Umbilical cord (tissue), 2 donors: ENCODE measurements around the gene NPC2. TPM values are rescaled to one million over a fixed set of nuclear protein-coding genes. Genes with fewer than 3 reads are reported as not detected.
A peak's percentile ranks its signal among the peaks of the same experiment; 100 is the strongest.

Experiments used
- DNase-seq: peaks from one replicate; pipeline ENCODE4 v3.0.0-alpha.2; 2015; ENCODE audit warnings: low spot score
- total RNA-seq: library from RNA; depleted of rRNA; stranded (reverse); fragments of >200 nt; gene quantifications from one replicate; pipeline ENCODE4 v1.2.3, GENCODE V29; 2014; ENCODE audit warnings: low replicate concordance; ENCODE audit not compliant: insufficient read depth

NPC2 gene
- total RNA-seq, 1 donor from 2014 or later, result 95.8 TPM

DNA sequence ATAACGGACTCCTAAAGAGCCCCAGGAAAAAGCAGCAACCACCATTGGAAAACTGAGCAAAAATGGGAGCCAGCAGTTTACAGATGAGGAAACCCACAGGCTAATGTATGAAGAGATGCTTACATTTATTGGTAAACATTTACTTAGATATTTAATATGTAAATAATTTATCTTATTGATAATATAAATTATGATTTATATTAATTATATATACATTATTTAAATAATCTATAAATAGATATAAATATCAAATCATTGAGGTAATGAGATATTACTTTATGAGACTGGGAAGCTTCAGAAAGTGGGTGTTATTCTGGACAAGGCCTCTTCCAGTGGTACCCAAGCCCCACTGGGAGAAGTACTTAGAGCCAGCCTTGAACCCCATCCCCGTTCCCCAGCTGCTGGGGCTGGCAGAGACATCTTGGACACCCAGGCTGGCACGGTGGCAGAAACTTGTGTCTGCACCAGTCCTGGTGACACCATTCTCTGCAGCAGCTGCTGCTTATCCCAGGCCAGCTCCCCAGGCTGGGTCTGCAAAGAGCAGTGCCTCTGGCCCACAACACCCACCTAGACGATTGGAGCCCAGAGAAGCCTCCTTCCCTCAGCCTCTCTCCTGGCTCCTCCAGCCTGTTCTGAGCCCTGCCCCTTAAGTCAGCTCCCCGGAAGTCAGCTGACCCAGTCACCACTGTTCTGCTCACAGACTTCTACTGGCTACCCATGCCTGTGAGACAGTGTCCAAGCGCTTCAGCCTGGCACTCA, 26.4 kb upstream of the NPC2 start:
- no peak for DNase-seq

DNA sequence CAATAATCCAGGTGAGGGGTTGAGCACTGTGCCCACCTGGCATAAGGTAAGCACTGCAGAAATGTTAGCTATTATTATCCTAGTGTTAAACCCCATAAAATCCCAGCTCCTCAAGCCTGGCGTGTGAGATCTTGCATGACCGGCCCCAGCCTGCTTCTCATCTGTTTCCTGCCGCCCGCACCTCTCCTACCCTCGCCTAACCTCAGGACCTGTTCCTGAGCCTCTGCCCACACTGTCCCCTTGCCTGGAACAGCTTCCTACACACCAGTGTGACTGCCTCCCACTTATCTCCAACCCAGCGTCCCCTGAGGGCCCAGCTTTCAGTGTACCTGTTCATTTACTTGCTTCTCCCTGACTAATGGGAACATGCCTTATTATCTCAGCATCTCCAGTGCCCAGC, 25.1 kb upstream of the NPC2 start:
- DNase-seq, result no peak

DNA sequence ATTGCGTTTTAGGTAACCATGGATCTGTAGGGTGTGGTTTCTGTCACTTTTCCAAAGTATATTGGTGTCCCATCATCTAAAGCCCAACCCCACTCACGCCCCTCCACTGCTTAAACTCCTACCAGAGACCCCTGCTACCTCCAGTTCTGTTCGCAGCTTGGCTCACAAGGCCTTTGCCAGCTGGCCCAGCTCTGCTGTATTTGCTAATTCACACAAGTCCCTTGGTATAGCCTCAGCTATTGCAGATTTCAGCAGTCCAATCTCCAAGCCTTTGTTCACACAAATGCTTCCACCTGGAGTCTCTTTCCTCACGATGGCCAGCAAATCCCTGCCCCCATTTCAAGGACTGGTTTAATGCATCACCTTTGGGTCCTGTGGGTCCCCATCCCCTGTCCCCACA, 24.6 kb upstream of the NPC2 start:
- DNase-seq, result no peak

DNA sequence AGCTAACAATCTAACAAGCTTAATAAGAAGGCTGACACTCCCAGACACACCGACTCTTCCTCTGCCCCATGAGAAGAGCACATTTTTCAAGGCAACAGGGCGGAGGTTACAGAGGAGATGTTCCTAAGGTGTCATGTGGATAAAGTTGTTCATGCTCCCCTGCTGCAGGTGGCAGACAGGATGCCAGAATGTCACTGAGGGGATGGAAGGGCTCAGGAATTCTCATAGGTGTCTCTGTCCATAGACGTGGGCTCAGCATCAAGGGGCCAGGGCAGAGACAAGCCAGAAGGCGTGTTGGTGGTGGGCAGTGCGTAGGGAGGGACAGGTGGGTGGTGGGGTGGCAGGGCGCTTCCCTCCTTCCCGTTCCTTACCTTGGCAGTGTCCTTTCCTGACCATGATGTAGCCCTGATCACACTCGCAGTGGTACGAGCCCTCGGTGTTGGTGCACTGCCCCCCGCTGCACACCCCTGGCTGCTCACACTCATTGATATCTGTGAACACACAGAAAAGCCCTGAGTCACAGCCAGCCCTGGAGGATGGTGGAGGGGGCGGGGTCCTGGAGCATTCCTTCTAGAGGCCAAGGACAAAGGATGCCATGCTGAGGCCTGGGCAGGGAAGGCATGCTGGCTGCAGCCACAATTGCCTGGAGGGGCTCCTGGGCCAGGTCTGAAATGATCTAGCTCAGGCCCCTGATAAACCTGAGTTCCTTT, 23.5 kb upstream of the NPC2 start:
- DNase-seq, result no peak

DNA sequence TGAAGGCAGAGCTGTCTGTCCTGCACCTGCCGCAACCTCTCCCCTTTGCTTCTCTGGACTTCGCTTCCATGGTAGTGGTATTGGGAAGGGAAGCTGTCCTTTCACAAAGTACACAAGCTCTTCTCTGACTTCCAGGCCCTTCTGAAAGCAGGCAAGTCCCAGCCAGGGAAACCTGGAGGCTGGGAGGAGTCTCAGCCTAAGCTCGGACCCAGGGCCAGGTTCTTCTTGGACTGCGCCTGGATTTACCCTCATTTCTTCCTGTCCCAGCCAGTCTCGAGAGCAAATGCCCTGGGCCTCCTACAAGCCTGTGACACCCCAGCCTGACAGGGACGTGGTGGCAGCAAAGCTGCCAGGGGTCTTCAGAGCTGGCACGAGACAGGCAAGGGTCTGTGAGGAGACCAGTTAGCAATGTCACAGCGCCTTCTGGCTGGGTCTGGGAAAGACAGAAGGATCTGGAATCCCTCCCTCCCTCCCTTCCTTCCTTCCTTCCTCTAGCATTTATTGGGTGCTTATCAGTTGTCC, 22.8 kb upstream of the NPC2 start:
- DNase-seq, result no peak

DNA sequence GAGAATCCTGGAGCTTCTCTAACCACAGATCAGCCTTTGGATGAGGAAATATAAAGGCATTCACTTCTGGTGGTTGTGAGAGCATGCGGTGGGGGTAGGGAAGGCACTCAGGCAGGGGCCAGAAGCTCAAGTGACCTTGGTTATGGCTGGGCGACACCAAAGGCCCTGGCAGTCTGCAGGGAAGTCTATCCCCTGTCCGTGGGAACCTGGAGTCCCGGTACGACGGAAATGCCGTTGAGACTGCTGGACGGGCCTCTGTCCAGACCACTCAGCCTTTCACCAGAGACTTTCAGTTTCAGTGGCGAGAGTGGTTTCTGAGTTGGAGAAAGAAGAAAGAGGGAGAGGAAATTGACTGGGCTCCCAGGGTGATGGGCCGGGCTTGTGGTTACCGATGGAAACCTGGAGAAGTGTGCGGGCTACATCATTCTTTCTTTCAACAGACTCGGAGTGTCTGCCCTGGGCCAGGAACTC, 21.4 kb upstream of the NPC2 start:
- DNase-seq, result peak; percentile 25

DNA sequence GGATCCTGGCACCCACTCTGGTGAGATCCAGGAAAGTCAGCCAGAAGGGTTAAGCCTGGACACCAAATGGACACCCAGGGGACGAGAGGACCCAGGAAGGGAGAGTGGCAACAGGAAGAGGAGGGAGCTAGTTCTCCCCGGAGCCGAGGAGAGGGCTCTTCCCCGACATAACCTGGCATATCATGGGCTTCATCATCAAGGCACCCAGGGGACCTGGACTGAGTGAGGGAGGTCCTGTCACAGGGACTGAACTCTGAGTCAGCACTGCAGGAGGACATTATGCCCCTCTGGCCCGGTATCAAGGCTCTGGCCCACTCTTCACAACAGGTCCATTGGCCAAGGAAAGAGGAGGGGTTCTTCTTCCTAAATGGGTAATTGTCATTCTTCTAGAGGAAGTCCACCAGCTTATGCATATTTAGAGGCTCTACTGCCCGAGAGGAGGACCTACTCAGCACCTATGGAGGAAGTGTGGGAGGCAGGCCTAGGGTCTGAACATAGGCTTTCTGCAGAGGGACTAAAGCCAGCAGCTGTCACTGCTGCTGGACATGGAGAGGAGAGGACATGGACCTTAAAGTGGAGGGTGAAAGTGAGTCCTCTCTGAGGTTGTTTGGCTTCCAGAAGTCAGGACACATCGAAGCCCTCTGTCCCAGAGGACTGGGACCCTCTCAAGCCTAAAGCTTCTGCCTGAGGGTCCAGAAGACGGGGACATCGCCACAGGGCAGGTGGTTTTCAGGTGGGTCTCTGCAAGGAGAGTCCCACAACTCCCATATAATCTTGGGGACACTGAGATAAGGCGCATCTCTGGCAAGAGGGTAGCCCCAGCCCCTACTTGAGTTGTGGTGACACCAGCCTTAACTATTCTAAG, 19.1 kb upstream of the NPC2 start:
- DNase-seq, result no peak

DNA sequence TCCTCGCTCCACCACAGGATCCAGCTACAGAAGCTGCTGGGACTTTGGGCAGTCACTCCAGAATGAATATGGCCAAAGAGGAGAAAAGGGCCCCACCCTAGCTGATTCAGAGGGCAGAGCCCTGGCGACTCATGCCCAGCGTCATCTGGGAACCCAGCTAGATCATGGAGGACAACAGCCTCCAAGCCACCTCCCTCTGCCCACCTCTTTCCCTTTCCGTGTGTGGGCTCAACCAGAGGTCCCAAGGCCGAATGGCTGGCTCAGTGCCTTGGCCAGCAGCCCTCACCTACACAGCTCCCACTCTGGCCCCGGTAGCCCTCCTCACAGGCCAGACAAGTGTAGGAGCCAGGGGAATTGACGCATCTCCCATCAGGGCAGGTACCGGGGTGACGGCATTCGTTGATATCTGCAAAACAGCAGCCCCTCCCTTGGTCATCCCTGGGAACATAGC, 17.9 kb upstream of the NPC2 start:
- peak; percentile 26 for DNase-seq

DNA sequence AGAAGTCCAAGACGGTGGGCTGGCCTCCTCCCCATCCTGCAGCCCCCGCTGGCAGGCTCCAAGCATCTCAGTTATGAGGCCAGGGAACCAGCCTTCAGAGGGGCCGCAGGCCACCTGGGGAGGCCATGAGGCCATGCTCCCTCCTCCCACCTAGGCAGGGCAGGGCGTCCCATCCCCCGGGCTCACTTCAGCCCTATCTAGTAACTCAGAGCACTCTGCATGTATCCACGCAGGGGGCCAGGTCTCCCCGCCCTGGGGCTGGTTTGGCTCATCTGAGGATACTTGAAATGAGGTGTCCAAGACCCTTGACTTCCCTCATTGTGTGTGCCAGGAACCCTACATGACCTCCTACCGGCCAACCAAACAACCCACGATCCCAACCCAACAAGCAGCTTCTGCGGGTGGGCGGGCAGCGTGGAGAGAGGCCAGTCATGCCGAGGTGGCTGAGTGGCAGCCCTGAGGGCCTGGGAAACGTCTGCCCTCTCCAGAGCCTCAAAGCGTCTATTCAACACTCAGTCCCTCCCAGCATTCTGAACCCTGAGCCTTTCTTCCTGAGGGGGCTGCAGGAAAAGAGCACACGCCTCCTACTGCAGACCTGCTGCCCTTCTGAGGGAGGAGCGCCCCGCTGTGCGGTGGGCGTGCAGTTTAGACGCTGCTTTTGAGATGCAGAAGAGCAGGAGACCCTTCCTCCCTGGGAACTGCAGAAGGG, 17.3 kb upstream of the NPC2 start:
- peak; percentile 27 for DNase-seq

DNA sequence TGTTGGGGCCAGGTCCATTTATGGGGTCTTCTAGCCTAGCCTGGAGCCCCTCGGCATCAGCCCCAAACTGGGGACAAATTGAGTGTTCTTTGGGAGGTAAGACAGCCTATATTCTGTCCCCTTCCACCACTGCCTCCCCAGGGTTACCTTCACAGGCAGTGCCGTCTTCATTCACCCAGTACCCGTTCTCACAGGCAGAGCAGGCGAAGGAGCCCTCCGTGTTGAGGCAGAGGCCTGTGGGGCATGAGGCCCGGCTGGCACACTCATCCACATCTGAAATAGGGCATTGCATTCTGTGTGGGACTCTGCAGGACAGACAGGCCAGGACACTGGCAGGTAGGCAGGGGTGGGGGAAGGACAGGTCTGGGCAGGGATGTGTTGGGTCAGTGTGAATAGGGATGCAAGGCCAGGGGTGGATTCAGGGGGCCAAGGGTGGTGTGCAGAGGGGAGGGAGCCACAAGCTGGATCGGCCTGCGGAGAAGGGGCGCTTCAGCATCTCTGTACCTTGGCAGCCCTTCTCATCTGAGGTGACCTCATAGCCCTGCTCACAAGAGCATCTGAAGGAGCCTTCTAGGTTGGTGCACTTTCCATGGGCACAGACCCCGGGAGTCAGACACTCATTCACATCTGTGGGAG, 16.6 kb upstream of the NPC2 start:
- no peak for DNase-seq

DNA sequence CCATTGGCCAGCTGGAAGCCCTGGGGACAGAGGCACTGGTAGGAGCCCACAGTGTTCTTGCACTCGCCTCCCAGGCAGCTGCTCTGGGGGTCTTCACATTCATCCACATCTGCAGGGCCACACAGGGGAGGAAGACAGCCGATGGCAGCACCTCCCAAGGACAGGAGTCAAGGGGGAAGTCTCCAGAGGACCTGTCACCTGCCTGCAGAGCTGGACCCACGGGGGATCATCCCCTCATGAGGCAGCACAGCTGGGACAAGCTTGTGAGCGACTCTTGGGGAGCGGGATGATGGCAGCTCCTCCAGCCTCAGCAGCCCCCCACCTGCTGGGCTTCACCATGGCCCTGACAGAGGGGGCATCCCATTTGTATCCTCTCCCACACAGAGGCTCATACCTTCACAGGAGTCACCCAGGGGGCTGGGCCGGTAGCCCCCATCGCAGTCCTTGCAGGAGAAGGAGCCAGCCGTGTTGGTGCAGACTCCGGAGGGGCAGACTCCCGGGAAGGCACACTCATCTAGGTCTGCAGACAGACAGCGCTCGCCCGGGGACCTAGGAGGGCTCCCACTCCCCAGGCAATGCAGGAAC, 15.8 kb upstream of the NPC2 start:
- no peak for DNase-seq

DNA sequence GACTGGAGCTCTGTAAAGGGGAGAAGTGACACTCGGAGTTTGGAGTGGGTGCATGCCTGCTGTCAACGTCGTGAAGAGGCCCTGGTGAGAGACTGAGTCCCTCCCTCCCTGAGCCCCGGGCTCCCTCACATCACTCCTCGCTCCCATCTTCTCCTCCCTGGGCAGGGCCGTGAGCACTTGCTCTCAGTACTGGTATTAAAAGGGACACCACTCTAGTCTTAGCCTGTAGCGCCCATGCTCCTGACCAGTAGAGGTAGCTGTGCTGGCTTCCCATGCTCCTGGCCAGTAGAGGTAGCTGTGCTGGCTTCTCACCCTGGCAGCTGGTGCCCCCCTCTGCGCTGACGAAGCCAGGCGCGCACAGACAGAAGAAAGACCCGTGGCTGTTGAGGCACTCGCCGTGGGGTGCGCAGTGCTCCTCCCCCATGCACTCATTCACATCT, 15.2 kb upstream of the NPC2 start:
- no peak for DNase-seq

DNA sequence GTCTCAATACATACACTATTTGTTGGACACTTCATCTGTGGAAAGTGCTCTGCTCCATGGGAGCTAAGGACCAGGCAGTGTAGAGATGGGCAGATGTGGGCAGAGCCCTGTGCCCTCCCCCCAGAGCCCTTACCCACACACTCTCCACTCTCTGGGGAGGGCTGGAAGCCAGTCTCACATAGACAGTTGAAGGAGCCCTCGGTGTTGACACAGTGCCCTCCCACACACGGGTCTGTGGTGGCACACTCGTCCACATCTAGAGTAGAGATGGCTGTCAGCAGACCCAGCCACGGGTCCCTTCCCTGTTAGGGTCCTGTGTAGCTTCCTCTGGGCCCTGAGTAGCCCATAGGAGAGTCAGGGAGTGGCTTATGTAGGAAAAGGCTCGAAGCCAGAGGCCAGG, 14.7 kb upstream of the NPC2 start:
- no peak for DNase-seq

DNA sequence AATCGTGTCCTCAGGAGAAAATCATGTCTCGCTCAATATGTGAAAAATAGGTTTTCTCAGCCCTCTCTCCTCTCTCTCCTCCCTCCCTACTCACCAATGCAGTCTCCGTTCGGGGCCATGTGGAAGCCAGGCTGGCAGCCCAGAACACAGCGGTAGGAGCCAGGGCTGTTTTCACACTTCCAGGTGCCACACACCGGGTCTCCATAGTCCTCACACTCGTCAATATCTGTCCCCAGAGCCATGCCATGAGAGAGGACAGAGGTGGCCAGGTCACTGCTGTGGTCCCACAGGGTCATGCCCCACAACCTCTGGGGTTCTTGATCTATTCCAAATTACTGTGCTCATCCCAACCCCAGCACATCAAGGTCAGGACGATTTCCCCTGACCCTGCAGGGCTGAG, 14.0 kb upstream of the NPC2 start:
- DNase-seq, result no peak

DNA sequence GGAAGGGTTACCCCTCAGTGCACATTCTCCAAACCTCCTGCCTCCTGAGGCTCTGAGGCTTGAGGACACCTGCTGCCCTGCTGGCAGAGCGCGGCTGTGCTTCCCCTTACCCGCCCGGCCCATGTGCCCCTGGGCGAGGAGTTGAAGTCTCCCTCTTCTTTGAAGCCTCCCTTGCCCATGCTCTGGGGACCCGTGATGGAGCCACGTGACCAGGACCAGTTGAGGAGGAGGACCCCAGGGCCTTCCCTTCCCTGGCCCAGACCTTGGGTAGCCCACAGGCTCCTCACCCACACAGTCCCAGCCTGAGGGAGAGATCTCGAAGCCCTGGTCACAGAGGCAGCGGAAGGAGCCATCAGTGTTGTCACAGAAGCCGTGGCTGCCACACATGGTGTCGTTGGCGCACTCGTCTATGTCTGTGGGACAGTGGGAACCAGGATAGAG, 13.3 kb upstream of the NPC2 start:
- DNase-seq, result no peak

DNA sequence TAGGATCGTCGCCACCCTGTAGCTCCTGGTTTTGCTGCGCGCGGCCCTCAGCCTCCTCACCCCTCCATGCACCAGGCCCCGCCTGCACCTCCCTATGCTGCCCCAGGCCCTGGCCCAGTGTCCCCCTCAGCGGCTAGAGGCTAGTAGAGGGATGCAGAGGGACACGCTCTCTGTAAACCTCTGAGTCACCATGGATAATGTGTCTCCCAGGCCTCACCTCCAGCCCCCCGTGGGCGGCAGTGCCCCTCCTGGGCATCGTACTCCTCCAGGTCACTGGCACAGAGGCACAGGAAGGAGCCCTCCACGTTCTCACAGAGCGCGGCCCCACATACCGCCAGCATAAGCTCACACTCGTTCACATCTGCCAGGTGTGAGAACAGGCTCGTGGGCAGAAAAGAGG, 12.7 kb upstream of the NPC2 start:
- no peak for DNase-seq

DNA sequence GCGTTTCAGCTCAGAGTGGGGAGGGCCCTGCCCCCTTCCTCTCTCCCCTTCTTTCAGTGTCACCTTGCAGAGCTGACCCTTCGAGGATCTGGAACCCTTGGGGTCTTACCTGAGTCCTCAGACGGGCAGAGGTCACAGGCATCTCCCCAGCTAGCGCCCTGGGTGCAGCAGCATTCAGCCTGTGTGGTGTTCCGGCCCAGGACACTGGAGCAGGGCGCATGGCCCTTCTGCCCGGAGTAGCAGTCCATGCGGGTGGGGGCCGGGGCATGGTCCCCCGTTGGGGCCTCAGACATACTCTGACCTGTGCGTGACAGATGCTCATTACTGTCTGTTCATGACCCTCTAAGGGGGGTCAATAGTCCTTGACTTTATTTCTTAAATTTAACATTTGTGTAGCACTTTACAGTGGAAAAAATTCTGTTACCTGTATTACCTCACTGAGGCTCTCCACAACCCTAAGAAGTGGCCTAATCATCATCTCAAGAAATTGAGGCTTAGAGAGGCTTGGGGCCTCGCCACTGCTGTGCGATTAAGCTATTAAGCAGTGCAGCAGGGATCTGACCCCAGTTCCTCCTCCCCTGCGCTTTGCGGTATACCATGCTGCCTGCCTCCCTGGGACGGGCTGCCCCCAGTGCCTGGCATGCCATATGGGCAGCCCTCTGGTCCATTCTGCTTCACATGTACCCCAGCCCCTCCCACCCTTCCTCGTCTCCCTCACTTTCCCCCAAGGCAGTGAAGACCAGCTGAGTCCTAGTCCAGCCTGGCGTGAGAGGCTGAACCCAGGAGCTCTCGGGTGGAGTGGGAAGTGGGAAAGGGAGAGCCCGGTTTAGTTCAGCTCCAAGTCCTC, 12.0 kb upstream of the NPC2 start:
- no peak for DNase-seq

DNA sequence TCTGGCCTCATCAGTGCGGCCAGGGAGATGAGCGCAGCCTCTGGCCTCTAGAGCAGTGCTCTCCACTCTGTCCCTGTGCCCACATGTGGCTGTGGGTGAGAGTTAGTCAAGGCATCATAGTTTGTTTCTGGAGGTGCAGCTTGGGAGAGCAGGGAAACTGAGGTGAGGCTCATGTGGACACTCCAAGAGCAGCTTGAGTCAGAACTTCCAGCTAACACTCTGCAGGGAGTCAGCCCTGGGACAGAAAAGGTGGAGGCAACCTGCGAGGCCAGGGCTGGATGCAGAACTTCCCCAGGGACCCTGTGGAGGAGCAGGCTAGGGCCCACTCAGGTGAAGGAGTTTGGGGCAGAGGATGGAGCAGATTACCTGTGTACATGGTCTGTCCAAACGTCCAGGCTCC, 11.3 kb upstream of the NPC2 start:
- DNase-seq, result no peak

DNA sequence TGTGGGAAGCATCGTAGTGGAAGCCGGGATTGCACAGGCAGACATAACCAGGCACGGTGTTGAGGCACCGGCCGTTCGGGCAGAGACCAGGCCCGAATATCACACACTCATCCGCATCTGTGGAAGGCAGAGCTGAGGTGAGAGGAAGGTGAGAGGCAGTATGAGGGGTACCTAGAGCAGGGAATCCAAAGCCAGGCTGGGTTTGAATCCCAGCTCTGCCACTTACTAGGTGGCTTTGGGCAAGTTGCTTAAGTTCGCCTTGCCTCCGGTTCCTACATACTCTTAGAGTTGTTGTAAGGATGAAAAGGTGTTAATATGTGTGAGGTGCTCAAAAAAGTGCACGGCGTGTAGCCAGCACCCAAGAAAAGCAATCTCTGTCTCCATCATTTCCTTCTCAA, 10.8 kb upstream of the NPC2 start:
- DNase-seq, result no peak
